Stimulated activated CD4-positive, alpha-beta T cell treated with anti-CD3 and anti-CD28 coated beads, TNF-alpha, amount 100 ng/mL, for 48 hours (primary cell): ENCODE measurements around the gene KBTBD13.
"Not testable (repeated sequence)": the region's sequence is repeated elsewhere in the genome, so short reads cannot be mapped to it uniquely, and the experiment has no call there.

Experiments used
- DNase-seq, 3 donors: peaks; one replicate each; pipeline ENCODE4 v3.0.0-alpha.2; 2020; ENCODE audit warnings: low read depth in 3 of 3

The KBTBD13 gene

GRCh38 chr15:65069179-65069578 is 7.4 kb upstream of the KBTBD13 start:
- DNase-seq, result no peak

GRCh38 chr15:65069779-65070546 is 6.6 kb upstream of the KBTBD13 start:
- DNase-seq, result no peak

GRCh38 chr15:65071381-65071811 is 5.2 kb upstream of the KBTBD13 start:
- DNase-seq, result no peak

- DNase-seq, result no peak
These were observed 4.5 kb upstream of the KBTBD13 start for GRCh38 chr15:65072027-65072426.

- no peak for DNase-seq
These were observed 3.9 kb upstream of the KBTBD13 start for GRCh38 chr15:65072617-65073016.

- not testable (repeated sequence) for DNase-seq
These were observed 1.6 kb upstream of the KBTBD13 start for GRCh38 chr15:65074946-65075345.

- DNase-seq, result not testable (repeated sequence)
These were observed 745 bp upstream of the KBTBD13 start for GRCh38 chr15:65075607-65076395.

GRCh38 chr15:65077291-65077980 is 890 bp downstream of the KBTBD13 start:
- DNase-seq, result no peak

- DNase-seq, result peak; percentile 28 to 34 (median 31)
These were observed 1.4 kb downstream of the KBTBD13 start for GRCh38 chr15:65077981-65078352.

GRCh38 chr15:65079580-65079979 is 3.0 kb downstream of the KBTBD13 start:
- DNase-seq, result no peak

- no peak for DNase-seq
These were observed 4.7 kb downstream of the KBTBD13 start for GRCh38 chr15:65081270-65081669.

- peak in 2 of 3 donors; percentile 8 to 30 for DNase-seq
These were observed 5.2 kb downstream of the KBTBD13 start for GRCh38 chr15:65081758-65082157.

GRCh38 chr15:65082303-65082953 is 5.9 kb downstream of the KBTBD13 start:
- DNase-seq, result peak in 1 of 3 donors; percentile 3

- DNase-seq, result no peak
These were observed 6.7 kb downstream of the KBTBD13 start for GRCh38 chr15:65083262-65083701.

GRCh38 chr15:65084500-65085206 is 8.1 kb downstream of the KBTBD13 start:
- DNase-seq, result no peak

- no peak for DNase-seq
These were observed 8.7 kb downstream of the KBTBD13 start for GRCh38 chr15:65085207-65085753.

GRCh38 chr15:65085990-65086679 is 9.6 kb downstream of the KBTBD13 start:
- no peak for DNase-seq

GRCh38 chr15:65086680-65087111 is 10.2 kb downstream of the KBTBD13 start:
- no peak for DNase-seq

- DNase-seq, result no peak
These were observed 10.9 kb downstream of the KBTBD13 start for GRCh38 chr15:65087411-65087810.
